ENCODE data around the gene NXPE4.

- TF ChIP-seq MAX (IDR thresholded peaks at IDR 0.05; ENCODE audit: insufficient read depth, insufficient read length) (no peak), EZH2 (IDR thresholded peaks at IDR 0.05; ENCODE audit: borderline replicate concordance, low read depth, low read length, severe bottlenecking) (no peak), CTCF (IDR thresholded peaks at IDR 0.05; ENCODE audit: extremely low read depth in 1 of 2, insufficient read depth in 1 of 2, low read depth in 1 of 2, low read length in 2 of 2) (no peak), POLR2AphosphoS5 (IDR thresholded peaks at IDR 0.05; ENCODE audit: insufficient read depth, low read depth, low read length) (no peak), POLR2A (IDR thresholded peaks at IDR 0.05; ENCODE audit: low read depth, low read length) (no peak), FOS (IDR thresholded peaks at IDR 0.05; ENCODE audit: borderline replicate concordance, insufficient read depth, low read length) (no peak), MYC (IDR thresholded peaks at IDR 0.05; ENCODE audit: low read depth, low read length) (no peak), JUN (IDR thresholded peaks at IDR 0.05; ENCODE audit: borderline replicate concordance, insufficient read depth, insufficient read length, low read depth) (no peak)
These were observed 71.5 kb downstream of the NXPE4 start for GRCh38 chr11:114524122-114524521.
